Transverse colon (tissue), 4 donors: Measurements from ENCODE around the gene ZNF227. TPM values are rescaled to one million over a fixed set of nuclear protein-coding genes. Genes with fewer than 3 reads are reported as not detected.

Source experiments
- DNase-seq: peaks from one replicate; pipeline ENCODE4 v3.0.0-alpha.2; 2019
- H3K27ac ChIP-seq, 4 donors: fragments of 200-600 bp; sonication (generic); 2 replicates each; pipeline ENCODE4 v1.5.1; 2016 to 2018; ENCODE audit warnings: inconsistent platforms in 4 of 4
- H3K27me3 ChIP-seq: fragments of 200-600 bp; sonication (generic); 2 replicates; pipeline ENCODE4 v1.5.1; 2017; ENCODE audit warnings: inconsistent platforms
- H3K36me3 ChIP-seq, 4 donors: fragments of 200-600 bp; sonication (generic); 2 replicates each; pipeline ENCODE4 v1.5.1; 2017 to 2019; ENCODE audit warnings: inconsistent platforms in 4 of 4
- H3K4me1 ChIP-seq, 4 donors: fragments of 200-600 bp; sonication (generic); 2 replicates each; pipeline ENCODE4 v1.5.1; 2017 to 2020; ENCODE audit warnings: inconsistent platforms in 4 of 4
- H3K4me3 ChIP-seq, 4 donors: fragments of 200-600 bp; sonication (generic); 1 replicate in 1 of 4; 2 replicates in 3 of 4; pipeline versions ENCODE4 v1.5.1 to v1.6.1; 2017 to 2019; ENCODE audit warnings: inconsistent platforms in 4 of 4
- H3K9me3 ChIP-seq, 2 donors: fragments of 200-600 bp; sonication (generic); 2 replicates each; pipeline ENCODE4 v1.5.1; 2017 to 2019; ENCODE audit warnings: inconsistent platforms in 2 of 2
- CTCF ChIP-seq, 5 experiments: fragments of 200-600 bp in 3 of 5; fragments of 450-650 bp in 2 of 5; sonication (generic) in 3 of 5; IDR thresholded peaks; 1 replicate in 2 of 5; 2 replicates in 3 of 5; pipeline ENCODE4 v1.5.1; 2016 to 2017; ENCODE audit warnings: antibody characterized with exemption in 5 of 5, inconsistent platforms in 3 of 5, mild to moderate bottlenecking in 2 of 5, moderate library complexity in 1 of 5
- EP300 ChIP-seq: sonication (generic); formaldehyde crosslinking; IDR thresholded peaks from one replicate; pipeline ENCODE4 v1.6.1; 2017; ENCODE audit warnings: antibody characterized with exemption, low read depth
- POLR2A ChIP-seq: fragments of 450-650 bp; IDR thresholded peaks from one replicate; pipeline ENCODE4 v1.6.1; 2016; ENCODE audit warnings: antibody characterized with exemption, mild to moderate bottlenecking, moderate library complexity
- POLR2AphosphoS5 ChIP-seq, 3 donors: sonication (generic); formaldehyde crosslinking; IDR thresholded peaks; one replicate each; pipeline ENCODE4 v1.6.1; 2016; ENCODE audit warnings: antibody characterized with exemption in 3 of 3
- WGBS, 2 donors: methylation state at CpG; one replicate each; pipeline ENCODE4 v1.1.5; 2018; ENCODE audit warnings: low coverage in 1 of 2; 5-methylcytosine and 5-hydroxymethylcytosine counted together
- in situ Hi-C, 4 donors: fragments of 200-750 bp; cut with MboI; loops; one replicate each; pipeline versions ENCODE4 v1.15.0 to v1.15.1; 2017; ENCODE audit warnings: low sequenced_read_pairs in 3 of 4, low pct_ligation_motif_present in 1 of 4, low pct_unique_long_range_greater_than_20kb in 1 of 4
- intact Hi-C: fragments of 100-400 bp; cut with DNase I; formaldehyde crosslinking; loops from one replicate; pipeline ENCODE4 v1.15.1; 2023; ENCODE audit warnings: low total_unique reads
- total RNA-seq, 4 donors: library from RNA; depleted of rRNA; stranded (reverse); fragments of >200 nt; gene quantifications; one replicate each; pipeline ENCODE4 v1.1.0, GENCODE V29; 2016

Gene ZNF227
- total RNA-seq, 4 donors from 2014 or later: 2.4 to 12.4 (median 10.5) TPM

- H3K36me3 ChIP-seq: no peaks in the 10 kb centered on the region
- intact Hi-C loops: no loop called here
- H3K4me3 ChIP-seq: peak overlapping the region in 1 of 4 donors; percentile 47
- H3K27ac ChIP-seq: peak overlapping the region in 2 of 4 donors; percentile 76 to 84
- H3K27me3 ChIP-seq: no peaks in the 10 kb centered on the region
- no peak for TF ChIP-seq EP300
- TF ChIP-seq CTCF (IDR thresholded peaks at IDR 0.05): no peak
- no peak for TF ChIP-seq POLR2A
- TF ChIP-seq POLR2AphosphoS5 (IDR thresholded peaks at IDR 0.05): no peak
- in situ Hi-C loops: no loop called here
- peaks cover 15 to 25% of the 10 kb centered on the region in 2 donors for H3K9me3 ChIP-seq
- WGBS, 2 donors: 41 to 73% methylated on average over 4 to 6 of the region's 6 CpGs
- no peak for DNase-seq
- peaks cover 0 to 7% (median 0%) of the 10 kb centered on the region in 4 donors for H3K4me1 ChIP-seq
These were observed 48.5 kb downstream of the ZNF227 start for GRCh38 chr19:44260695-44261446.

- DNase-seq: no peak
- WGBS, 2 donors: 94% methylated on average over 1 of the region's 1 CpG; no CpG with 5 or more reads in 1 of the 2 donors
- Histone ChIP-seq H3K4me3 (no peak overlapping the region), H3K9me3 (peaks cover 59 to 66% of the 10 kb centered on the region in 2 donors), H3K4me1 (no peaks in the 10 kb centered on the region), H3K27me3 (no peaks in the 10 kb centered on the region), H3K27ac (no peak overlapping the region), H3K36me3 (peaks cover 0 to 17% (median 5%) of the 10 kb centered on the region in 4 donors)
- in situ Hi-C loops (no loop called here), intact Hi-C loops (no loop called here)
- TF ChIP-seq POLR2A: no peak
- no peak for TF ChIP-seq CTCF (IDR thresholded peaks at IDR 0.05)
These were observed 65.0 kb downstream of the ZNF227 start for GRCh38 chr19:44277331-44277730.

GRCh38 chr19:44278181-44278690, 65.9 kb downstream of the ZNF227 start:
- intact Hi-C loops: no loop called here
- Histone ChIP-seq H3K4me3 (no peak overlapping the region), H3K27ac (no peak overlapping the region)

More at GRCh38 chr19:44278181-44278690, 65.9 kb downstream of the ZNF227 start:
- H3K4me1 ChIP-seq: no peaks in the 10 kb centered on the region
- H3K9me3 ChIP-seq: peaks cover 56 to 58% of the 10 kb centered on the region in 2 donors
- WGBS, 2 donors: 87 to 93% methylated on average over 4 of the region's 4 CpGs
- in situ Hi-C loops: no loop called here
- DNase-seq: no peak
- H3K27me3 ChIP-seq: no peaks in the 10 kb centered on the region
- H3K36me3 ChIP-seq: peaks cover 0 to 17% (median 3%) of the 10 kb centered on the region in 4 donors
- TF ChIP-seq EP300 (no peak), POLR2A (no peak), POLR2AphosphoS5 (IDR thresholded peaks at IDR 0.05) (no peak), CTCF (IDR thresholded peaks at IDR 0.05) (no peak)
